ENCODE results near the gene ATP5F1A. TPM values are rescaled to one million over a fixed set of nuclear protein-coding genes. Genes with fewer than 3 reads are reported as not detected.
A peak's percentile ranks its signal among the peaks of the same experiment; 100 is the strongest.
"Not testable (repeated sequence)": the region's sequence is repeated elsewhere in the genome, so short reads cannot be mapped to it uniquely, and the experiment has no call there.

The ATP5F1A gene
- total RNA-seq, 6 experiments from 2014 or later: 446 to 523 (median 503) TPM

- H3K27ac Mint-ChIP-seq: no peak overlapping the region
- DNase-seq: no peak
- no peak overlapping the region for H3K4me3 Mint-ChIP-seq
- no peaks in the 10 kb centered on the region for H3K27me3 Mint-ChIP-seq (ENCODE audit: insufficient read depth)
- peaks cover 12% of the 10 kb centered on the region for H3K36me3 Mint-ChIP-seq (ENCODE audit: low read depth)
- TF ChIP-seq CTCF (IDR thresholded peaks at IDR 0.05): no peak
- H3K9me3 Mint-ChIP-seq: no peaks in the 10 kb centered on the region
- peaks cover 19% of the 10 kb centered on the region for H3K4me1 Mint-ChIP-seq (ENCODE audit: low read depth)
Measured at GRCh38 chr18:46099463-46099862, 1.4 kb upstream of the ATP5F1A start.

- H3K36me3 Mint-ChIP-seq (ENCODE audit: low read depth): peaks cover 12% of the 10 kb centered on the region
- H3K27ac Mint-ChIP-seq: peak overlapping the region; percentile 93
- no peak for DNase-seq
Measured at GRCh38 chr18:46098616-46098933, 479 bp upstream of the ATP5F1A start.

GRCh38 chr18:46097431-46097800 lies 680 bp downstream of the ATP5F1A start:
- no peak for TF ChIP-seq CTCF (IDR thresholded peaks at IDR 0.05)
- DNase-seq: no peak
- Mint-ChIP-seq H3K27me3 (ENCODE audit: insufficient read depth) (no peaks in the 10 kb centered on the region), H3K9me3 (no peaks in the 10 kb centered on the region), H3K4me3 (peak overlapping the region; percentile 99), H3K27ac (peak overlapping the region; percentile 93), H3K4me1 (ENCODE audit: low read depth) (peaks cover 19% of the 10 kb centered on the region), H3K36me3 (ENCODE audit: low read depth) (peaks cover 12% of the 10 kb centered on the region)

More at GRCh38 chr18:46098616-46098933, 479 bp upstream of the ATP5F1A start:
- Mint-ChIP-seq H3K4me1 (ENCODE audit: low read depth) (peaks cover 19% of the 10 kb centered on the region), H3K27me3 (ENCODE audit: insufficient read depth) (no peaks in the 10 kb centered on the region), H3K4me3 (peak overlapping the region; percentile 99), H3K9me3 (no peaks in the 10 kb centered on the region)
- TF ChIP-seq CTCF (IDR thresholded peaks at IDR 0.05): no peak

GRCh38 chr18:46096651-46097300 lies 1.3 kb downstream of the ATP5F1A start:
- Mint-ChIP-seq H3K27ac (peak overlapping the region; percentile 93), H3K4me1 (ENCODE audit: low read depth) (peaks cover 19% of the 10 kb centered on the region), H3K9me3 (no peaks in the 10 kb centered on the region), H3K27me3 (ENCODE audit: insufficient read depth) (no peaks in the 10 kb centered on the region), H3K36me3 (ENCODE audit: low read depth) (peaks cover 13% of the 10 kb centered on the region), H3K4me3 (peak overlapping the region; percentile 99)
- no peak for DNase-seq
- no peak for TF ChIP-seq CTCF (IDR thresholded peaks at IDR 0.05)

GRCh38 chr18:46095532-46095931 lies 2.6 kb downstream of the ATP5F1A start:
- Mint-ChIP-seq H3K9me3 (no peaks in the 10 kb centered on the region), H3K4me3 (no peak overlapping the region), H3K27ac (no peak overlapping the region), H3K36me3 (ENCODE audit: low read depth) (peaks cover 25% of the 10 kb centered on the region), H3K4me1 (ENCODE audit: low read depth) (peaks cover 19% of the 10 kb centered on the region), H3K27me3 (ENCODE audit: insufficient read depth) (no peaks in the 10 kb centered on the region; the same call in 1 of the 2 replicates)
- no peak for TF ChIP-seq CTCF (IDR thresholded peaks at IDR 0.05)
- DNase-seq: no peak

GRCh38 chr18:46088501-46088900 lies 9.6 kb downstream of the ATP5F1A start:
- peaks cover 56% of the 10 kb centered on the region for H3K36me3 Mint-ChIP-seq (ENCODE audit: low read depth)
- not testable (repeated sequence) for H3K4me1 Mint-ChIP-seq (ENCODE audit: low read depth); H3K27ac Mint-ChIP-seq; DNase-seq; H3K4me3 Mint-ChIP-seq; H3K27me3 Mint-ChIP-seq (ENCODE audit: insufficient read depth); H3K9me3 Mint-ChIP-seq

Measured in HFFc6 (cell line).